ENCODE data around the gene P2RX5. TPM values are rescaled to one million over a fixed set of nuclear protein-coding genes. Genes with fewer than 3 reads are reported as not detected.

Gene P2RX5
- 1 to 10 TPM in 1 of 4 donors, under 1 TPM in 2, not detected in 1; 0.38 to 1.1 (median 0.97) TPM for total RNA-seq

- no peak for DNase-seq
- Histone ChIP-seq H3K9me3 (peaks cover 0 to 10% (median 8%) of the 10 kb centered on the region in 3 donors), H3K4me3 (peak within 1 kb of the TSS; percentile 34 to 68 (median 43)), H3K27me3 (peaks cover 5 to 76% (median 8%) of the 10 kb centered on the region in 4 donors), H3K27ac (peak within 1 kb of the TSS in 1 of 4 donors; percentile 9), H3K36me3 (no peaks in the 10 kb centered on the region), H3K4me1 (peaks cover 7 to 25% (median 8%) of the 10 kb centered on the region in 3 donors)
- WGBS, 2 donors = 0 to 2% methylated on average over 14 to 22 of the region's 65 CpGs
- intact Hi-C loops (cut with DNase I) = no loop called here
- TF ChIP-seq POLR2A (IDR thresholded peaks at IDR 0.05) (peak in 1 of 4 donors; percentile 30), CTCF (IDR thresholded peaks at IDR 0.05) (no peak)
Measured at GRCh38 chr17:3695723-3696411, at the start of gene P2RX5. P2RX5 (minus strand) TSS chr17:3696155; CDS start chr17:3696005, 150 bp downstream.

GRCh38 chr17:3745071-3745470 is 49.1 kb upstream of the P2RX5 start:
- no peaks in the 10 kb centered on the region for H3K36me3 ChIP-seq
- WGBS, 2 donors = 69 to 74% methylated on average over 9 to 10 of the region's 10 CpGs
- no peaks in the 10 kb centered on the region for H3K4me1 ChIP-seq
- intact Hi-C loops (cut with DNase I) = no loop called here
- H3K27ac ChIP-seq = no peak overlapping the region
- no peak overlapping the region for H3K4me3 ChIP-seq
- DNase-seq = no peak
- peaks cover 0 to 1% (median 0%) of the 10 kb centered on the region in 4 donors for H3K27me3 ChIP-seq
- TF ChIP-seq CTCF (IDR thresholded peaks at IDR 0.05) (no peak), POLR2A (IDR thresholded peaks at IDR 0.05) (no peak)
- H3K9me3 ChIP-seq = no peaks in the 10 kb centered on the region

GRCh38 chr17:3744014-3744413 is 48.1 kb upstream of the P2RX5 start:
- peaks cover under 1 to 7% (median 2%) of the 10 kb centered on the region in 3 donors for H3K4me1 ChIP-seq
- WGBS, 2 donors = 35 to 59% methylated on average over 3 of the region's 3 CpGs
- TF ChIP-seq POLR2A (IDR thresholded peaks at IDR 0.05) = no peak
- TF ChIP-seq CTCF (IDR thresholded peaks at IDR 0.05) = no peak
- H3K4me3 ChIP-seq = no peak overlapping the region
- H3K27ac ChIP-seq = no peak overlapping the region
- no peaks in the 10 kb centered on the region for H3K9me3 ChIP-seq
- intact Hi-C loops (cut with DNase I) = no loop called here
- no peaks in the 10 kb centered on the region for H3K27me3 ChIP-seq
- H3K36me3 ChIP-seq = no peaks in the 10 kb centered on the region
- DNase-seq = no peak

- 70 to 79% methylated on average over 13 to 14 of the region's 14 CpGs for WGBS, 2 donors
- H3K27ac ChIP-seq = no peak overlapping the region
- no peaks in the 10 kb centered on the region for H3K36me3 ChIP-seq
- DNase-seq = no peak
- H3K4me3 ChIP-seq = no peak overlapping the region
- no peaks in the 10 kb centered on the region for H3K27me3 ChIP-seq
- H3K4me1 ChIP-seq = peaks cover 5 to 26% (median 14%) of the 10 kb centered on the region in 3 donors
- H3K9me3 ChIP-seq = no peaks in the 10 kb centered on the region
- intact Hi-C loops (cut with DNase I) = no loop called here
- TF ChIP-seq POLR2A (IDR thresholded peaks at IDR 0.05) = no peak
- no peak for TF ChIP-seq CTCF (IDR thresholded peaks at IDR 0.05)
Measured at GRCh38 chr17:3740611-3741073, 44.7 kb upstream of the P2RX5 start.

GRCh38 chr17:3739422-3740124 is 43.6 kb upstream of the P2RX5 start:
- DNase-seq = no peak
- peaks cover 5 to 27% (median 14%) of the 10 kb centered on the region in 3 donors for H3K4me1 ChIP-seq
- H3K27ac ChIP-seq = peak overlapping the region in 3 of 4 donors; percentile 66 to 82 (median 72)
- H3K27me3 ChIP-seq = no peaks in the 10 kb centered on the region
- no peaks in the 10 kb centered on the region for H3K36me3 ChIP-seq
- H3K4me3 ChIP-seq = no peak overlapping the region
- no peak for TF ChIP-seq POLR2A (IDR thresholded peaks at IDR 0.05)
- no peak for TF ChIP-seq CTCF (IDR thresholded peaks at IDR 0.05)
- no peaks in the 10 kb centered on the region for H3K9me3 ChIP-seq
- intact Hi-C loops (cut with DNase I) = loop anchor here (10.0 kb wide), 1 partner anchor 85 kb away; no protein-coding TSS in a partner anchor
- WGBS, 2 donors = 77 to 79% methylated on average over 13 to 14 of the region's 16 CpGs
